GM21528 (cell line): ENCODE results near the gene ANKMY1.

ENCODE experiments used
- ATAC-seq: cut with Tn5 transposase; IDR thresholded peaks from one replicate; pipeline ENCODE4 v1.9.1; 2021; ENCODE audit warnings: mild to moderate bottlenecking, moderate library complexity; ENCODE audit not compliant: unreplicated experiment, low FRiP score

Gene ANKMY1

DNA sequence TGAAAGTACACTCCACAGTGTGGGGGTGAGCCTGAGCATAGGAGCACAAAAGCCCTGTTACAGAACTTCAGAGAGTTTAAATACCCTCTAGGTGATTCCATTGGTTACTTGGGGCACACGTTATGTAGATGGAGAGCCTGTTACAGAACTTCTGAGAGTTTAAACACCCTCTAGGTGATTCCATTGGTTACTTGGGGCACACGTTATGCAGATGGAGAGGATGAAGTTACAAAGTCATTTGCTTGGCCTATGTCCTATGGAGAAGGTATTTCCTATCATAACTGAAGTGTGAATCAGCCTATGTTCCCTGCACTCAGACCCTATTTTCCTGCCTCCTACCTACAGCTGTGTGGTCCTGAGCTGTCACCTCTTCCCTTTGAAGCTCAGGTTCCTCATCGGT, 25.0 kb upstream of the ANKMY1 start:
- ATAC-seq = no peak

DNA sequence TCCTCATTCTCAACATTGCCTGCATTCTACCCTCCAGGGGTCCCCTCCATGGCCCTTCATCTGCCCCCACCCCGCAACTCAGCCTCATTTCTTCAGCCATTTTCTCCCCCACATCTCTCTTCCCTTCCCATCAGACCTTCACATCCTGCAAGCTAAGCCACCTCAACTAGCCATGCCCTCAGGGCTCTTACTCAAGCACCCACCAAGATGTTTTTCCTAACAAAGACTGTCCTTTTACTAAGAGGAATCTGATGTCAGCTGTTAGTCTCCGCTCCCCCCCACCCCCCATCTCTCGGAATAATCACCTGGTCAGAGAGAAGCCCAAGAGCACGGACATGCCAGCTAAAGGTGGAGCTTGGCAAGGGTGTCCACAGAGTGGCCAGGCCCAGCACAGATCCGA, 24.0 kb upstream of the ANKMY1 start:
- no peak for ATAC-seq

GRCh38 chr2:240579771-240580614, 22.2 kb upstream of the ANKMY1 start:
- peak; percentile 33 for ATAC-seq

DNA sequence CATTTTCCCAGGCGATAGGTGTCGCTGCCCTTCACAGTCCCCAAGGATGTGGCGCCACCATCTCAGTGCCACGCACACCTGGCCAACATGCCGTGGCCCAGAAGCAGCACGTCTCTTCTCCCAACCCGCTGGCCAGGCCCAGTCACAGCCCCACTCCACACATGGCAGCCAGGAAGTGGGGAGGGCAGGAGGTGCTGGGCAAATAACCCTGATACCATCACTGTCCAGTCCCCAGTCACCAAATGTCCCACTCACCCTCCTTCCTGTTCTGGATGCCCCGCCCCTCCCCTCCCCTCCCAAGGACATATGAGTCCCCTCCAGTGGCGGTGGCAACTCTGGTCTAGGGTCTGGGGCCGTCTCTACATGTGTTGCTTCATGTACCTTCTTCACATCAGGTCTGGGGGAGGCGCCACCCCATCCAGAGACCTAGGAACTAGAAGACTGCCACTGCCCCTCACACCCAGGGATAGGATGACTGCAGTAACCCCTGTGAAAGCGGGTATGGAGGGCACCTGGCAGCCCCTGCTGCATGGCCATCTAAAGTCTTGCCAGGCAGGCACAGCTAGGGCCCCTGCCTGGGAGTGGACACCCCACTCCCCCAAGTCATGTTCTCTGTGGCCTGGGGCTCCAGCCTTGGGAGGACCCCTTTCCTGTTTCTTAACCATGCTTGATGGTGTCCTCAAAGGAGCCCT, 21.4 kb upstream of the ANKMY1 start:
- ATAC-seq = peak; percentile 1

GRCh38 chr2:240578488-240578887, 20.7 kb upstream of the ANKMY1 start:
- no peak for ATAC-seq

DNA sequence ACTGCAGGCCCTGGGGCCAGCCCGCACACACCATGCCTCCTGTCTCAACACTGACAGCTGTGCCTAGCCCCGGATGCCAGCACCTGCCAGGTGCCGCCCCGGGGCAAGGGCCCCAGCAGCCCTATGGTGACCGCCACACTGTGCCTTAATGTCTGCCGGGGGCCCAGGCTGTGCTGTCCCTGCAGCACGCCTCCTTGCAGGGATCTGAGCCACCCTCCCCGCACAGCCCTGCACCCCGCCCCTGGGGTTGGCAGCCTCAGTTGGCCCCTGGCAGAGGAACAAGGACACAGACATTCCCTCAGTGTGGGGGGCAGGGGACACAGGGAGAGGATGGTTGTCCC, 20.3 kb upstream of the ANKMY1 start:
- ATAC-seq = no peak

- no peak for ATAC-seq
These were observed 19.7 kb upstream of the ANKMY1 start for GRCh38 chr2:240577281-240578109.

GRCh38 chr2:240576436-240577205, 18.8 kb upstream of the ANKMY1 start:
- ATAC-seq = no peak

DNA sequence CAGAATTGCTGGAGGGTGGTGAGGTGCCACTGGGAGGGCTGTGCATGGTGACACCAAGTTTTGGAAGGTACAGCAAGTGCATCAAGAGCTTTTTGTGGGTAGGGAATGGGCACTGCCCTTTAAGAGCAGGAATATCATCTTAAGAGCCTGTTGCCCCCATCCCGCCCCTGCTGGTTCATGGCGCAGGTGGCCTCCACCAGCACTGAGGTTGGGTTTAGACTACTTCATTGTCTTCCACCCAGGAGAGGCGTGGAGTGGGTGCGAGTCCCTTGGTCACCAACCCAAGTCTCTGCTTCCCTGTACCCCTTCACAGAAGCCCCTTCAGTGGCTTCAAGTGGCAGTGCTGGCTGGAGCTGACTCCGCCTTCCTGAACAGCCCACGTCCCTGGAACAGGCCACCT, 18.2 kb upstream of the ANKMY1 start:
- no peak for ATAC-seq

- no peak for ATAC-seq
These were observed 17.5 kb upstream of the ANKMY1 start for GRCh38 chr2:240575101-240575965.

DNA sequence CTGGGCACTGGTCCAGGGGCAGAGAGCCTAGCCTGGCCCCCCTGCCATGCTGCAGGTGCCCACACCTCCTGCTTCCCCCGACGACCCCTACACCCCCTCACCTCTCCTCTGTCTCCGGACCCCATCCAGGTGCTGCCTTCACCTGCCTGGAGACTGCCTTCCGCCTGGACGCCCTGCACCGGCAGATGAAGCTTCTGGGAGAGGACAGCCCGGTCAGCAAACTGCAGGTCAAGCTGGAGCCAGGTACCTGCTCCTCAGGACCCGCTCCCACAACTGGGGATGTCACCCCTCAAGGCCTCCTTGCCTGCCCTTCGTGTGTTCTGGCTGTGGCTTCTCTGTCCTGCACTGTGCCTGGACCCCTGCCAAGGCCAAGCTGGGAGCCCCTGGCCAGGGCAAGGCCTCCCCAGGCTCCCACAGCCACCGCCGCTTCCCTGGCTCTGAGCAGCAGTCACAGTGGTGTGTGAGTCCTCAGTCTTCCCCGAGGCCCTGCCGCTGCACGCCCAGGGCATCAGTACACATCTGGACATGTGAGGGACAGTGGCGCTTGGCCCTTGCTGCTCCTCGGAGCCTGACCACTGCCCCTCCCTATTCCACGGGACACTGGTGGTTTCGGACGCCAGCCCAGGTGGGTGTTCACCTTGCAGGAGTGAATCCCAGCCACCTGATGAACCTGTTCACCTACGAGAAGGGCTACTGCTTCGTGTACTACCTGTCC, 16.8 kb upstream of the ANKMY1 start:
- no peak for ATAC-seq

- no peak for ATAC-seq
These were observed 16.0 kb upstream of the ANKMY1 start for GRCh38 chr2:240573516-240574385.

- no peak for ATAC-seq
These were observed 15.3 kb upstream of the ANKMY1 start for GRCh38 chr2:240573071-240573515.

GRCh38 chr2:240572141-240573031, 14.6 kb upstream of the ANKMY1 start:
- no peak for ATAC-seq

- ATAC-seq = no peak
These were observed 13.7 kb upstream of the ANKMY1 start for GRCh38 chr2:240571314-240571973.

- no peak for ATAC-seq
These were observed 12.9 kb upstream of the ANKMY1 start for GRCh38 chr2:240570531-240571313.
